C4-2B (cell line): ENCODE results near the gene CEP20.

Experiments
- ZFX ChIP-seq: fragments of 450-650 bp; IDR thresholded peaks from 2 replicates; pipeline ENCODE4 v1.6.1; 2017
- TF ChIP-seq, protein P1 (sequence below): fragments of 450-650 bp; conservative IDR thresholded peaks from 2 replicates; pipeline ENCODE4 v1.5.1; 2017; ENCODE audit warnings: mild to moderate bottlenecking

GRCh38 chr16:15870011-15870410, 18.4 kb downstream of the CEP20 start:
- TF ChIP-seq, protein P1, sequence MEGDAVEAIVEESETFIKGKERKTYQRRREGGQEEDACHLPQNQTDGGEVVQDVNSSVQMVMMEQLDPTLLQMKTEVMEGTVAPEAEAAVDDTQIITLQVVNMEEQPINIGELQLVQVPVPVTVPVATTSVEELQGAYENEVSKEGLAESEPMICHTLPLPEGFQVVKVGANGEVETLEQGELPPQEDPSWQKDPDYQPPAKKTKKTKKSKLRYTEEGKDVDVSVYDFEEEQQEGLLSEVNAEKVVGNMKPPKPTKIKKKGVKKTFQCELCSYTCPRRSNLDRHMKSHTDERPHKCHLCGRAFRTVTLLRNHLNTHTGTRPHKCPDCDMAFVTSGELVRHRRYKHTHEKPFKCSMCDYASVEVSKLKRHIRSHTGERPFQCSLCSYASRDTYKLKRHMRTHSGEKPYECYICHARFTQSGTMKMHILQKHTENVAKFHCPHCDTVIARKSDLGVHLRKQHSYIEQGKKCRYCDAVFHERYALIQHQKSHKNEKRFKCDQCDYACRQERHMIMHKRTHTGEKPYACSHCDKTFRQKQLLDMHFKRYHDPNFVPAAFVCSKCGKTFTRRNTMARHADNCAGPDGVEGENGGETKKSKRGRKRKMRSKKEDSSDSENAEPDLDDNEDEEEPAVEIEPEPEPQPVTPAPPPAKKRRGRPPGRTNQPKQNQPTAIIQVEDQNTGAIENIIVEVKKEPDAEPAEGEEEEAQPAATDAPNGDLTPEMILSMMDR = no peak
- no peak for TF ChIP-seq ZFX
